Cardiac muscle cell (in vitro differentiated cells and primary cell): ENCODE results near the gene NPM1. TPM values are rescaled to one million over a fixed set of nuclear protein-coding genes. Genes with fewer than 3 reads are reported as not detected.
A peak's percentile ranks its signal among the peaks of the same experiment; 100 is the strongest.

Source experiments
- DNase-seq, 2 donors: peaks; one replicate each; pipeline versions ENCODE4 v3.0.0 to v3.0.0-alpha.2; 2010 to 2017; ENCODE audit warnings: low read depth in 1 of 2, low spot score in 1 of 2
- H3K27ac ChIP-seq: fragments of 200-600 bp; sonication (generic); 2 replicates; pipeline ENCODE4 v1.5.1; 2016
- H3K27me3 ChIP-seq: fragments of 200-600 bp; sonication (generic); 2 replicates; pipeline ENCODE4 v1.6.0; 2016; ENCODE audit warnings: control low read depth
- H3K36me3 ChIP-seq: fragments of 200-600 bp; sonication (generic); 2 replicates; pipeline ENCODE4 v1.5.1; 2016; ENCODE audit warnings: control low read depth
- H3K4me1 ChIP-seq: fragments of 200-600 bp; sonication (generic); 2 replicates; pipeline ENCODE4 v1.8.1; 2017; ENCODE audit warnings: low read depth, mild to moderate bottlenecking, mixed run types
- H3K4me3 ChIP-seq: fragments of 200-600 bp; sonication (generic); 2 replicates; pipeline ENCODE4 v1.5.1; 2016; ENCODE audit warnings: mild to moderate bottlenecking
- H3K9me3 ChIP-seq: fragments of 200-600 bp; sonication (generic); 2 replicates; pipeline ENCODE4 v1.5.1; 2017; ENCODE audit warnings: low read depth, mild to moderate bottlenecking, control low read depth
- CTCF ChIP-seq: IDR thresholded peaks from 2 replicates; pipeline ENCODE4 v1.5.1; 2012; ENCODE audit warnings: low read depth, mild to moderate bottlenecking, low read length
- polyA plus RNA-seq: library from polyadenylated mRNA; unstranded; fragments of >200 nt; fragmentation: Nextera tagmentation; extraction: Ambion mirVana; gene quantifications from 2 replicates; pipeline ENCODE4 v1.2.1, GENCODE V29; 2016
- total RNA-seq: library from RNA; depleted of rRNA; stranded (reverse); fragments of >200 nt; gene quantifications from 2 replicates; pipeline ENCODE4 v1.2.3, GENCODE V29; 2016

Gene NPM1
- total and polyA plus RNA-seq, 2 experiments from 2014 or later, result 389 to 1,115 TPM

GRCh38 chr5:171454549-171454948 lies 66.9 kb downstream of the NPM1 start:
- Histone ChIP-seq H3K27ac (peak overlapping the region; percentile 80), H3K4me1 (peaks cover 14% of the 10 kb centered on the region), H3K27me3 (no peaks in the 10 kb centered on the region), H3K36me3 (peaks cover 20% of the 10 kb centered on the region), H3K4me3 (no peak overlapping the region), H3K9me3 (no peaks in the 10 kb centered on the region)
- TF ChIP-seq CTCF, result no peak
- peak in 1 of 2 donors; percentile 58 for DNase-seq

GRCh38 chr5:171455522-171455921 lies 67.9 kb downstream of the NPM1 start:
- TF ChIP-seq CTCF, result no peak
- no peak overlapping the region for H3K4me3 ChIP-seq
- H3K9me3 ChIP-seq, result no peaks in the 10 kb centered on the region
- peaks cover 20% of the 10 kb centered on the region for H3K36me3 ChIP-seq
- no peaks in the 10 kb centered on the region for H3K27me3 ChIP-seq
- H3K4me1 ChIP-seq, result peaks cover 14% of the 10 kb centered on the region
- DNase-seq, result no peak
- H3K27ac ChIP-seq, result no peak overlapping the region

GRCh38 chr5:171457208-171457981 lies 69.7 kb downstream of the NPM1 start:
- Histone ChIP-seq H3K27me3 (no peaks in the 10 kb centered on the region), H3K9me3 (no peaks in the 10 kb centered on the region)

GRCh38 chr5:171459839-171460238 lies 72.2 kb downstream of the NPM1 start:
- H3K36me3 ChIP-seq, result peaks cover 13% of the 10 kb centered on the region
- DNase-seq, result no peak
- no peaks in the 10 kb centered on the region for H3K27me3 ChIP-seq
- H3K4me3 ChIP-seq, result no peak overlapping the region
- peaks cover 2% of the 10 kb centered on the region for H3K4me1 ChIP-seq
- no peaks in the 10 kb centered on the region for H3K9me3 ChIP-seq
- no peak overlapping the region for H3K27ac ChIP-seq
- no peak for TF ChIP-seq CTCF

More at GRCh38 chr5:171457208-171457981, 69.7 kb downstream of the NPM1 start:
- H3K36me3 ChIP-seq, result peaks cover 14% of the 10 kb centered on the region
- no peak for DNase-seq
- H3K4me1 ChIP-seq, result peaks cover 14% of the 10 kb centered on the region
- no peak overlapping the region for H3K27ac ChIP-seq
- no peak overlapping the region for H3K4me3 ChIP-seq
- TF ChIP-seq CTCF, result no peak

Other genes with a start within 250 kb of the NPM1 start
- gene TLX3, start 78.6 kb upstream of the NPM1 start, total RNA-seq, result not detected in 2 replicates
- gene TLX3, start 78.6 kb upstream of the NPM1 start, polyA plus RNA-seq, result not detected in 2 replicates
- 50.3 and 58.5 TPM in 2 replicates for gene FGF18, start 31.8 kb downstream of the NPM1 start, total RNA-seq
- 81.9 and 85.1 TPM in 2 replicates for gene FGF18, start 31.8 kb downstream of the NPM1 start, polyA plus RNA-seq